Measurements from ENCODE around the gene KAZALD1.

DNA sequence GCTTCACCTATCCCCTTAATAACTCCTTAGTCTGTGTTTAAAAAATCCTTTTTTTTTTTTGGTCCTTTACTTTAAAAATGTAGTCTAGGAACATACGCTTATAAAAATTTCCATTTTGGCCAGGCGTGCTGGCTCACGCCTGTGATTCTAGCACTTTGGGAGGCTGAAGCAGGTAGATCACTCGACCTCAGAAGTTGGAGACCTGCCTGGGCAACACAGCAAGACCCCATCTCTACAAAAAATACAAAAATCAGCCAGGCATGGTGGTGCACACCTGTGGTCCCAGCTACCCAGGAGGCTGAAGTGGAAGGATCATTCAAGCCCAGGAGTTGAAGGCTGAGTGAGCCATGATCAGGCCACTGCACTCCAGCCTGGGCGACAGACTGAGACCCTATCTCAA is 14.8 kb downstream of the KAZALD1 start:
- TF ChIP-seq, protein P1, sequence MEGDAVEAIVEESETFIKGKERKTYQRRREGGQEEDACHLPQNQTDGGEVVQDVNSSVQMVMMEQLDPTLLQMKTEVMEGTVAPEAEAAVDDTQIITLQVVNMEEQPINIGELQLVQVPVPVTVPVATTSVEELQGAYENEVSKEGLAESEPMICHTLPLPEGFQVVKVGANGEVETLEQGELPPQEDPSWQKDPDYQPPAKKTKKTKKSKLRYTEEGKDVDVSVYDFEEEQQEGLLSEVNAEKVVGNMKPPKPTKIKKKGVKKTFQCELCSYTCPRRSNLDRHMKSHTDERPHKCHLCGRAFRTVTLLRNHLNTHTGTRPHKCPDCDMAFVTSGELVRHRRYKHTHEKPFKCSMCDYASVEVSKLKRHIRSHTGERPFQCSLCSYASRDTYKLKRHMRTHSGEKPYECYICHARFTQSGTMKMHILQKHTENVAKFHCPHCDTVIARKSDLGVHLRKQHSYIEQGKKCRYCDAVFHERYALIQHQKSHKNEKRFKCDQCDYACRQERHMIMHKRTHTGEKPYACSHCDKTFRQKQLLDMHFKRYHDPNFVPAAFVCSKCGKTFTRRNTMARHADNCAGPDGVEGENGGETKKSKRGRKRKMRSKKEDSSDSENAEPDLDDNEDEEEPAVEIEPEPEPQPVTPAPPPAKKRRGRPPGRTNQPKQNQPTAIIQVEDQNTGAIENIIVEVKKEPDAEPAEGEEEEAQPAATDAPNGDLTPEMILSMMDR (IDR thresholded peaks at IDR 0.05; ENCODE audit: insufficient read depth, low read depth, low read length): no peak
- no peak for TF ChIP-seq EZH2 (IDR thresholded peaks at IDR 0.05; ENCODE audit: insufficient read depth, low read length)

Measured in astrocyte (in vitro differentiated cells and primary cell).